ENCODE measurements around the gene RASSF4. TPM values are rescaled to one million over a fixed set of nuclear protein-coding genes. Genes with fewer than 3 reads are reported as not detected.

RASSF4 gene
- total and polyA plus RNA-seq, 9 of the 15 experiments (the other 6 are each of a cell fraction or from before 2014, with no cell fraction given): 0.01 to 0.62 (median 0.11) TPM; not detected in 3

- ATAC-seq (no peak), DNase-seq (ENCODE audit: extremely low read depth in 1 of 4, low spot score in 3 of 4) (no peak), FAIRE-seq (no peak)
- Histone ChIP-seq H4K20me1 (replicated peaks; ENCODE audit: control insufficient read depth, insufficient read depth, low read length) (no peaks in the 10 kb centered on the region), H3K4me2 (ENCODE audit: insufficient read depth, low read length) (no peak overlapping the region), H3K79me2 (ENCODE audit: control insufficient read depth, insufficient read depth, low read length) (no peaks in the 10 kb centered on the region), H3K9me3 (replicated peaks; ENCODE audit: control insufficient read depth, insufficient read depth, low read depth, low read length) (peaks cover 3% of the 10 kb centered on the region), H3K9ac (ENCODE audit: insufficient read depth in 1 of 2, low read depth in 2 of 2, low read length in 2 of 2) (peak overlapping the region in 1 of 2 experiments; percentile 46; a peak in 2 of 4 replicates), H3K4me1 (replicated peaks in 1 of 2; ENCODE audit: control insufficient read depth in 2 of 2, insufficient read depth in 2 of 2, low read length in 2 of 2) (peaks cover 0 to 3% of the 10 kb centered on the region in 2 experiments; a peak in 2 of 5 replicates), H3K9me1 (ENCODE audit: control insufficient read depth, insufficient read depth, low read length) (no peaks in the 10 kb centered on the region), H3K27ac (ENCODE audit: extremely low read depth, low read depth, low read length) (no peak overlapping the region), H2AFZ (ENCODE audit: low read depth, low read length) (no peak overlapping the region), H3K36me3 (ENCODE audit: control insufficient read depth, insufficient read depth, low read length) (no peaks in the 10 kb centered on the region), H3K4me3 (no peak overlapping the region), H3K27me3 (ENCODE audit: control insufficient read depth in 2 of 2, insufficient read depth in 2 of 2, low read length in 2 of 2) (peaks cover 18 to 52% of the 10 kb centered on the region in 2 experiments)
- 11% methylated on average over 9 of the region's 9 CpGs for WGBS (ENCODE audit: insufficient coverage, low coverage, missing lambda C conversion rate)
- CTCF ChIA-PET (ENCODE audit: low intra/inter-chr PET ratio): no interaction called here
- BruUV-seq (replicated peaks): no TSS peak
- in situ Hi-C loops (cut with MboI): no loop called here
- TF ChIP-seq MLLT1 (IDR thresholded peaks at IDR 0.05) (no peak), TCF7L2 (IDR thresholded peaks at IDR 0.05; ENCODE audit: low read depth, low read length) (no peak)
- TF ChIP-seq, protein P1, sequence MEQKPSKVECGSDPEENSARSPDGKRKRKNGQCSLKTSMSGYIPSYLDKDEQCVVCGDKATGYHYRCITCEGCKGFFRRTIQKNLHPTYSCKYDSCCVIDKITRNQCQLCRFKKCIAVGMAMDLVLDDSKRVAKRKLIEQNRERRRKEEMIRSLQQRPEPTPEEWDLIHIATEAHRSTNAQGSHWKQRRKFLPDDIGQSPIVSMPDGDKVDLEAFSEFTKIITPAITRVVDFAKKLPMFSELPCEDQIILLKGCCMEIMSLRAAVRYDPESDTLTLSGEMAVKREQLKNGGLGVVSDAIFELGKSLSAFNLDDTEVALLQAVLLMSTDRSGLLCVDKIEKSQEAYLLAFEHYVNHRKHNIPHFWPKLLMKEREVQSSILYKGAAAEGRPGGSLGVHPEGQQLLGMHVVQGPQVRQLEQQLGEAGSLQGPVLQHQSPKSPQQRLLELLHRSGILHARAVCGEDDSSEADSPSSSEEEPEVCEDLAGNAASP (IDR thresholded peaks at IDR 0.05): no peak
- intact Hi-C loops (cut with micrococcal nuclease): no loop called here
- POLR2A ChIA-PET: interaction anchor here (0.6 to 1.7 kb wide), 5 partner anchors 9 to 558 kb away, joined by 3 to 5 read pairs (median 3); partner anchors contain the start of gene DEPP1
These were observed 35.3 kb downstream of the RASSF4 start for GRCh38 chr10:44994752-44995530.
